Gastroesophageal sphincter (tissue), 3 donors: ENCODE measurements around the gene PLXNB3.

Experiments used
- POLR2A ChIP-seq, 2 donors: fragments of 450-650 bp; IDR thresholded peaks; one replicate each; pipeline ENCODE4 v1.6.1; 2017; ENCODE audit warnings: antibody characterized with exemption in 2 of 2, mild to moderate bottlenecking in 2 of 2, moderate library complexity in 1 of 2
- POLR2AphosphoS5 ChIP-seq: sonication (generic); formaldehyde crosslinking; IDR thresholded peaks from one replicate; pipeline ENCODE4 v1.6.1; 2017; ENCODE audit warnings: antibody characterized with exemption
- TF ChIP-seq, protein P1 (sequence below), 4 experiments: fragments of 200-600 bp in 2 of 4; fragments of 450-650 bp in 2 of 4; sonication (generic) in 1 of 4; IDR thresholded peaks; one replicate each; pipeline ENCODE4 v1.5.1; 2017 to 2019; ENCODE audit warnings: antibody characterized with exemption in 4 of 4, mild to moderate bottlenecking in 2 of 4, moderate library complexity in 2 of 4

- TF ChIP-seq, protein P1, sequence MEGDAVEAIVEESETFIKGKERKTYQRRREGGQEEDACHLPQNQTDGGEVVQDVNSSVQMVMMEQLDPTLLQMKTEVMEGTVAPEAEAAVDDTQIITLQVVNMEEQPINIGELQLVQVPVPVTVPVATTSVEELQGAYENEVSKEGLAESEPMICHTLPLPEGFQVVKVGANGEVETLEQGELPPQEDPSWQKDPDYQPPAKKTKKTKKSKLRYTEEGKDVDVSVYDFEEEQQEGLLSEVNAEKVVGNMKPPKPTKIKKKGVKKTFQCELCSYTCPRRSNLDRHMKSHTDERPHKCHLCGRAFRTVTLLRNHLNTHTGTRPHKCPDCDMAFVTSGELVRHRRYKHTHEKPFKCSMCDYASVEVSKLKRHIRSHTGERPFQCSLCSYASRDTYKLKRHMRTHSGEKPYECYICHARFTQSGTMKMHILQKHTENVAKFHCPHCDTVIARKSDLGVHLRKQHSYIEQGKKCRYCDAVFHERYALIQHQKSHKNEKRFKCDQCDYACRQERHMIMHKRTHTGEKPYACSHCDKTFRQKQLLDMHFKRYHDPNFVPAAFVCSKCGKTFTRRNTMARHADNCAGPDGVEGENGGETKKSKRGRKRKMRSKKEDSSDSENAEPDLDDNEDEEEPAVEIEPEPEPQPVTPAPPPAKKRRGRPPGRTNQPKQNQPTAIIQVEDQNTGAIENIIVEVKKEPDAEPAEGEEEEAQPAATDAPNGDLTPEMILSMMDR (IDR thresholded peaks at IDR 0.05): no peak
- TF ChIP-seq POLR2A (IDR thresholded peaks at IDR 0.05) (no peak), POLR2AphosphoS5 (no peak)
These were observed 17.7 kb upstream of the PLXNB3 start for GRCh38 chrX:153746359-153746758.
